Body of pancreas (tissue), 4 donors: ENCODE results near the gene PPP6R3. TPM values are rescaled to one million over a fixed set of nuclear protein-coding genes. Genes with fewer than 3 reads are reported as not detected.

Experiments
- ATAC-seq: fragments of 150-250 bp; one replicate; pipeline ENCODE4 v1.9.1; 2016
- DNase-seq, 4 donors: peaks; one replicate each; pipeline ENCODE4 v3.0.0-alpha.2; 2019
- H3K27ac ChIP-seq, 4 donors: fragments of 200-600 bp; sonication (generic); 1 replicate in 3 of 4; 2 replicates in 1 of 4; pipeline versions ENCODE4 v1.5.1 to v1.6.1; 2016 to 2019; ENCODE audit warnings: mild to moderate bottlenecking in 1 of 4, mixed read lengths in 1 of 4, moderate library complexity in 1 of 4
- H3K27me3 ChIP-seq, 2 donors: fragments of 200-600 bp; sonication (generic); one replicate each; pipeline ENCODE4 v1.6.0; 2016; ENCODE audit warnings: mild to moderate bottlenecking in 1 of 2
- H3K36me3 ChIP-seq, 2 donors: fragments of 200-600 bp; sonication (generic); replicated peaks in 1 of 2; 2 replicates each; pipeline ENCODE4 v1.5.1; 2016; ENCODE audit warnings: low read depth in 2 of 2; ENCODE audit not compliant: insufficient read depth in 1 of 2
- H3K4me1 ChIP-seq: fragments of 200-600 bp; sonication (generic); one replicate; pipeline ENCODE4 v1.6.0; 2016
- H3K4me3 ChIP-seq, 2 donors: fragments of 200-600 bp; sonication (generic); 1 replicate in 1 of 2; 2 replicates in 1 of 2; pipeline ENCODE4 v1.5.1; 2016 to 2019
- H3K9me3 ChIP-seq, 3 donors: fragments of 200-600 bp; sonication (generic); 1 replicate in 2 of 3; 2 replicates in 1 of 3; pipeline ENCODE4 v1.5.1; 2016
- CTCF ChIP-seq, 7 experiments: fragments of 450-650 bp in 4 of 7; fragments of 200-600 bp in 3 of 7; sonication (generic) in 3 of 7; IDR thresholded peaks; one replicate each; pipeline ENCODE4 v1.5.1; 2016 to 2019; ENCODE audit warnings: antibody characterized with exemption in 7 of 7
- POLR2A ChIP-seq, 3 donors: fragments of 450-650 bp; IDR thresholded peaks; one replicate each; pipeline ENCODE4 v1.6.1; 2016; ENCODE audit warnings: antibody characterized with exemption in 3 of 3, mild to moderate bottlenecking in 2 of 3
- WGBS, 2 donors: methylation state at CpG; one replicate each; pipeline ENCODE4 v1.1.5; 2017; 5-methylcytosine and 5-hydroxymethylcytosine counted together
- intact Hi-C: fragments of 100-400 bp; cut with DNase I; formaldehyde crosslinking; loops from one replicate; pipeline ENCODE4 v1.15.1; 2023
- total RNA-seq, 2 donors: library from RNA; depleted of rRNA; stranded (reverse); fragments of >200 nt; gene quantifications; one replicate each; pipeline ENCODE4 v1.1.0, GENCODE V29; 2016

Gene PPP6R3
- total RNA-seq, 2 donors from 2014 or later, result 92.9 to 94.9 TPM

- no peaks in the 10 kb centered on the region for H3K36me3 ChIP-seq
These were observed 6.8 kb downstream of the PPP6R3 start for GRCh38 chr11:68467201-68467834.

GRCh38 chr11:68468217-68468828 lies 7.8 kb downstream of the PPP6R3 start:
- no peak for TF ChIP-seq CTCF (IDR thresholded peaks at IDR 0.05)
- no peak for TF ChIP-seq POLR2A (IDR thresholded peaks at IDR 0.05)
- H3K27me3 ChIP-seq, result no peaks in the 10 kb centered on the region
- no peak overlapping the region for H3K4me3 ChIP-seq
- no peak overlapping the region for H3K27ac ChIP-seq
- DNase-seq (no peak), ATAC-seq (no peak)
- intact Hi-C loops, result no loop called here
- no peaks in the 10 kb centered on the region for H3K9me3 ChIP-seq
- WGBS, 2 donors, result 44 to 74% methylated on average over 3 of the region's 3 CpGs
- peaks cover 72% of the 10 kb centered on the region for H3K4me1 ChIP-seq
- H3K36me3 ChIP-seq, result no peaks in the 10 kb centered on the region

More at GRCh38 chr11:68467201-68467834, 6.8 kb downstream of the PPP6R3 start:
- Histone ChIP-seq H3K27ac (no peak overlapping the region), H3K4me3 (no peak overlapping the region), H3K4me1 (peaks cover 78% of the 10 kb centered on the region), H3K9me3 (no peaks in the 10 kb centered on the region), H3K27me3 (no peaks in the 10 kb centered on the region)
- TF ChIP-seq CTCF (IDR thresholded peaks at IDR 0.05) (no peak), POLR2A (IDR thresholded peaks at IDR 0.05) (no peak)
- intact Hi-C loops, result no loop called here
- WGBS, 2 donors, result 67 to 78% methylated on average over 8 of the region's 8 CpGs
- no peak for ATAC-seq
- DNase-seq, result no peak

- intact Hi-C loops, result no loop called here
- WGBS, 2 donors, result 8 to 16% methylated on average over 2 of the region's 2 CpGs
- no peak for DNase-seq
- peaks cover 72% of the 10 kb centered on the region for H3K4me1 ChIP-seq
- H3K4me3 ChIP-seq, result no peak overlapping the region
- H3K9me3 ChIP-seq, result no peaks in the 10 kb centered on the region
- H3K27me3 ChIP-seq, result no peaks in the 10 kb centered on the region
- ATAC-seq, result peak; percentile 74
- H3K27ac ChIP-seq, result peak overlapping the region in 2 of 4 donors; percentile 6 to 13
- TF ChIP-seq POLR2A (IDR thresholded peaks at IDR 0.05) (no peak), CTCF (IDR thresholded peaks at IDR 0.05) (no peak)
- H3K36me3 ChIP-seq, result no peaks in the 10 kb centered on the region
These were observed 8.6 kb downstream of the PPP6R3 start for GRCh38 chr11:68469122-68469521.

GRCh38 chr11:68469642-68470041 lies 9.1 kb downstream of the PPP6R3 start:
- no peaks in the 10 kb centered on the region for H3K9me3 ChIP-seq
- H3K27ac ChIP-seq, result peak overlapping the region in 2 of 4 donors; percentile 6 to 13
- intact Hi-C loops, result no loop called here
- DNase-seq, result no peak
- H3K4me3 ChIP-seq, result no peak overlapping the region
- H3K4me1 ChIP-seq, result peaks cover 73% of the 10 kb centered on the region
- no peaks in the 10 kb centered on the region for H3K36me3 ChIP-seq
- 45 to 86% methylated on average over 1 of the region's 1 CpG for WGBS, 2 donors
- H3K27me3 ChIP-seq, result no peaks in the 10 kb centered on the region
- ATAC-seq, result no peak
- TF ChIP-seq POLR2A (IDR thresholded peaks at IDR 0.05), result no peak
- TF ChIP-seq CTCF (IDR thresholded peaks at IDR 0.05), result no peak
